Neural cell (in vitro differentiated cells): ENCODE measurements around the gene DIRAS2. TPM values are rescaled to one million over a fixed set of nuclear protein-coding genes. Genes with fewer than 3 reads are reported as not detected.

Source experiments
- H2AFZ ChIP-seq: fragments of 200-600, 300-800 bp; sonication (generic), shearing (Covaris generic); 2 replicates; pipeline ENCODE4 v1.6.0; 2014; ENCODE audit warnings: low read depth, mild to moderate bottlenecking, antibody characterized with exemption, low read length, moderate library complexity
- H3F3A ChIP-seq: fragments of 200-600 bp; shearing (Covaris generic); 2 replicates; pipeline ENCODE4 v1.6.1; 2016; ENCODE audit warnings: mild to moderate bottlenecking, moderate library complexity, mixed read lengths, antibody characterized with exemption, low read length; ENCODE audit not compliant: insufficient read depth, poor library complexity, severe bottlenecking
- H3K27ac ChIP-seq: fragments of 200-600, 300-800 bp; sonication (generic), shearing (Covaris generic); 2 replicates; pipeline ENCODE4 v1.5.1; 2014; ENCODE audit warnings: mild to moderate bottlenecking, low read length, moderate library complexity
- H3K27me3 ChIP-seq: fragments of 300-800, 200-600 bp; sonication (generic), shearing (Covaris generic); 2 replicates; pipeline ENCODE4 v1.6.0; 2014; ENCODE audit warnings: mild to moderate bottlenecking, low read depth, low read length, moderate library complexity; ENCODE audit not compliant: insufficient read depth
- H3K36me3 ChIP-seq: fragments of 300-800, 200-600 bp; sonication (generic), shearing (Covaris generic); 2 replicates; pipeline ENCODE4 v1.5.1; 2014; ENCODE audit warnings: mild to moderate bottlenecking, antibody characterized with exemption, low read length, moderate library complexity; ENCODE audit not compliant: insufficient read depth
- H3K4me2 ChIP-seq: fragments of 300-800, 200-600 bp; sonication (generic), shearing (Covaris generic); 2 replicates; pipeline ENCODE4 v1.6.0; 2014; ENCODE audit warnings: mild to moderate bottlenecking, low read length
- H3K4me3 ChIP-seq: fragments of 300-800, 200-600 bp; sonication (generic), shearing (Covaris generic); 2 replicates; pipeline ENCODE4 v1.5.1; 2014; ENCODE audit warnings: mild to moderate bottlenecking, low read length, moderate library complexity
- H3K79me2 ChIP-seq: fragments of 200-600 bp; shearing (Covaris generic); replicated peaks from 2 replicates; pipeline ENCODE4 v1.6.0; 2014; ENCODE audit warnings: mild to moderate bottlenecking, low read length, moderate library complexity; ENCODE audit not compliant: insufficient read depth
- H3K9ac ChIP-seq: fragments of 300-800, 200-600 bp; sonication (generic), shearing (Covaris generic); 2 replicates; pipeline ENCODE4 v1.6.1; 2016; ENCODE audit warnings: mild to moderate bottlenecking, low read length, mixed read lengths
- H3K9me2 ChIP-seq: fragments of 200-600 bp; shearing (Covaris generic); 2 replicates; pipeline ENCODE4 v1.6.1; 2016; ENCODE audit warnings: mild to moderate bottlenecking, low read length, mixed read lengths; ENCODE audit not compliant: insufficient read depth
- H3K9me3 ChIP-seq: fragments of 200-600, 300-800 bp; sonication (generic), shearing (Covaris generic); 2 replicates; pipeline ENCODE4 v1.6.1; 2016; ENCODE audit warnings: mild to moderate bottlenecking, mixed run types, low read length, moderate library complexity, mixed read lengths
- H4K20me1 ChIP-seq: fragments of 200-600 bp; shearing (Covaris generic); 2 replicates; pipeline ENCODE4 v1.6.1; 2016; ENCODE audit warnings: mild to moderate bottlenecking, mixed run types; ENCODE audit not compliant: insufficient read depth
- EP300 ChIP-seq: fragments of 450-650 bp; conservative IDR thresholded peaks from 2 replicates; pipeline ENCODE4 v1.6.1; 2014; ENCODE audit warnings: antibody characterized with exemption, mild to moderate bottlenecking, moderate library complexity; ENCODE audit not compliant: poor library complexity, severe bottlenecking
- EZH2 ChIP-seq: fragments of 200-600, 300-800 bp; shearing (Covaris generic), sonication (generic); IDR thresholded peaks from 2 replicates; pipeline ENCODE4 v1.6.1; 2014; ENCODE audit warnings: antibody characterized with exemption, low read length, borderline replicate concordance, mild to moderate bottlenecking; ENCODE audit not compliant: insufficient read depth, poor library complexity, severe bottlenecking
- MXI1 ChIP-seq: fragments of 450-650 bp; conservative IDR thresholded peaks from 2 replicates; pipeline ENCODE4 v1.6.1; 2014; ENCODE audit warnings: antibody characterized with exemption, mild to moderate bottlenecking; ENCODE audit not compliant: poor library complexity, severe bottlenecking
- POLR2AphosphoS5 ChIP-seq: IDR thresholded peaks from 2 replicates; pipeline ENCODE4 v1.6.1; 2012
- RAD21 ChIP-seq: fragments of 450-650 bp; conservative IDR thresholded peaks from 2 replicates; pipeline ENCODE4 v1.6.1; 2014; ENCODE audit warnings: antibody characterized with exemption, mild to moderate bottlenecking, moderate library complexity
- SMC3 ChIP-seq: fragments of 450-650 bp; conservative IDR thresholded peaks from 2 replicates; pipeline ENCODE4 v1.6.1; 2014; ENCODE audit warnings: antibody characterized with exemption, mild to moderate bottlenecking, moderate library complexity; ENCODE audit not compliant: poor library complexity
- TAF1 ChIP-seq: IDR thresholded peaks from 2 replicates; pipeline ENCODE4 v1.6.1; 2012; ENCODE audit warnings: low read depth
- polyA plus RNA-seq: library from polyadenylated mRNA; depleted of rRNA; stranded (reverse); fragments of >200 nt; gene quantifications from 2 replicates; pipeline ENCODE4 v1.2.3, GENCODE V29; 2014
- TF ChIP-seq, protein P1 (sequence below): IDR thresholded peaks from 2 replicates; pipeline ENCODE4 v1.6.1; 2012; ENCODE audit warnings: borderline replicate concordance
- TF ChIP-seq, protein P2 (sequence below): fragments of 450-650 bp; IDR thresholded peaks from 2 replicates; pipeline ENCODE4 v1.5.1; 2014; ENCODE audit warnings: antibody characterized with exemption, mild to moderate bottlenecking, moderate library complexity; ENCODE audit not compliant: poor library complexity, severe bottlenecking

The DIRAS2 gene
- polyA plus RNA-seq, 1 donor from 2014 or later = 26.7 TPM

DNA sequence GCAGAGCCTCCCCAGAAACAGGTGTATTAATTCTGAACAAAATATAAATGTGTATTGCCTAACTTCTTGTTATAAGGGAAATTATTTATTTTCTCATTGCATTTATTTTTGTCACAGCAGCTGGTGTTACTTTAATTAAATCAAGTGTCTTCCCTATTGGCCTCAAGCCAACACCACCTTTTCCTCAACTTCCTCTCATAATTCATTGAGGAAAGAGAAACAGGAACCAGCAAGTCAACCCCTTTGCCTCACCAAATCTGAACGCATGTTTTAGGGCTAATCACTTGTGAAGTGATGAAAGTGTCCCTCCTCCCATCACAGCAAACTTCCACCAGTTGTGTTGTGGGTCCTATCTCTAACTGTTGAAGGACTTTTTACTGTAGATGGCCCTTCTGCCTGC lies 73.1 kb downstream of the DIRAS2 start:
- TF ChIP-seq EP300 (no peak), TAF1 (no peak), EZH2 (no peak), SMC3 (no peak)
- no peak overlapping the region for H3K27ac ChIP-seq
- no peaks in the 10 kb centered on the region for H4K20me1 ChIP-seq
- no peaks in the 10 kb centered on the region for H3K27me3 ChIP-seq
- no peaks in the 10 kb centered on the region for H3K9me2 ChIP-seq
- H3K9ac ChIP-seq = no peak overlapping the region
- no peaks in the 10 kb centered on the region for H3K36me3 ChIP-seq
- H3F3A ChIP-seq = no peaks in the 10 kb centered on the region
- H3K4me3 ChIP-seq = no peak overlapping the region
- no peak overlapping the region for H2AFZ ChIP-seq
- H3K4me2 ChIP-seq = no peak overlapping the region
- no peaks in the 10 kb centered on the region for H3K79me2 ChIP-seq
- H3K9me3 ChIP-seq = no peaks in the 10 kb centered on the region

DNA sequence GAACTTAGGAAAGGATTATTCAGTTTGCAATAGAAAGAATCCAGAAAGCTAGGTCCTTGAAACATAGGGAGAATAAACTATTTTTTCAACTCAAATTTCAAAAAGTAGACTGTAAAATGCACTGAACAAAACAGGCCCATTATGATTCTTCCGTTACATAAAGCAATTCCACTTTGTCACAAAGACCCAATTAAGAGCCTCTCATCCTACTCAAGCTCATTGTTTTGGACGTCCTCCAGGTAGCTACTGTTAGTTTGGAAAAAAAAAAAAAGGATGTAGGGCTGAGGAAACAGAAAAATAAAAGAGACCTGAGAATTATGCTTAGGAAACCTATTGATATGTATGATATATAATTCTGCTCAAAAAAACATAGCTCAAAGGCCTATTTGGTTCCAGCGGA lies 74.0 kb downstream of the DIRAS2 start:
- Histone ChIP-seq H4K20me1 (no peaks in the 10 kb centered on the region), H3K27ac (no peak overlapping the region), H3K4me3 (no peak overlapping the region), H3K9ac (no peak overlapping the region), H3F3A (no peaks in the 10 kb centered on the region), H3K79me2 (no peaks in the 10 kb centered on the region), H3K9me2 (no peaks in the 10 kb centered on the region), H2AFZ (no peak overlapping the region), H3K4me2 (no peak overlapping the region), H3K36me3 (no peaks in the 10 kb centered on the region), H3K9me3 (no peaks in the 10 kb centered on the region), H3K27me3 (no peaks in the 10 kb centered on the region)
- TF ChIP-seq RAD21 (no peak), EP300 (no peak), TAF1 (no peak), MXI1 (no peak), EZH2 (no peak), POLR2AphosphoS5 (no peak), SMC3 (no peak)
- TF ChIP-seq, protein P1, sequence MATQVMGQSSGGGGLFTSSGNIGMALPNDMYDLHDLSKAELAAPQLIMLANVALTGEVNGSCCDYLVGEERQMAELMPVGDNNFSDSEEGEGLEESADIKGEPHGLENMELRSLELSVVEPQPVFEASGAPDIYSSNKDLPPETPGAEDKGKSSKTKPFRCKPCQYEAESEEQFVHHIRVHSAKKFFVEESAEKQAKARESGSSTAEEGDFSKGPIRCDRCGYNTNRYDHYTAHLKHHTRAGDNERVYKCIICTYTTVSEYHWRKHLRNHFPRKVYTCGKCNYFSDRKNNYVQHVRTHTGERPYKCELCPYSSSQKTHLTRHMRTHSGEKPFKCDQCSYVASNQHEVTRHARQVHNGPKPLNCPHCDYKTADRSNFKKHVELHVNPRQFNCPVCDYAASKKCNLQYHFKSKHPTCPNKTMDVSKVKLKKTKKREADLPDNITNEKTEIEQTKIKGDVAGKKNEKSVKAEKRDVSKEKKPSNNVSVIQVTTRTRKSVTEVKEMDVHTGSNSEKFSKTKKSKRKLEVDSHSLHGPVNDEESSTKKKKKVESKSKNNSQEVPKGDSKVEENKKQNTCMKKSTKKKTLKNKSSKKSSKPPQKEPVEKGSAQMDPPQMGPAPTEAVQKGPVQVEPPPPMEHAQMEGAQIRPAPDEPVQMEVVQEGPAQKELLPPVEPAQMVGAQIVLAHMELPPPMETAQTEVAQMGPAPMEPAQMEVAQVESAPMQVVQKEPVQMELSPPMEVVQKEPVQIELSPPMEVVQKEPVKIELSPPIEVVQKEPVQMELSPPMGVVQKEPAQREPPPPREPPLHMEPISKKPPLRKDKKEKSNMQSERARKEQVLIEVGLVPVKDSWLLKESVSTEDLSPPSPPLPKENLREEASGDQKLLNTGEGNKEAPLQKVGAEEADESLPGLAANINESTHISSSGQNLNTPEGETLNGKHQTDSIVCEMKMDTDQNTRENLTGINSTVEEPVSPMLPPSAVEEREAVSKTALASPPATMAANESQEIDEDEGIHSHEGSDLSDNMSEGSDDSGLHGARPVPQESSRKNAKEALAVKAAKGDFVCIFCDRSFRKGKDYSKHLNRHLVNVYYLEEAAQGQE = no peak
- TF ChIP-seq, protein P2, sequence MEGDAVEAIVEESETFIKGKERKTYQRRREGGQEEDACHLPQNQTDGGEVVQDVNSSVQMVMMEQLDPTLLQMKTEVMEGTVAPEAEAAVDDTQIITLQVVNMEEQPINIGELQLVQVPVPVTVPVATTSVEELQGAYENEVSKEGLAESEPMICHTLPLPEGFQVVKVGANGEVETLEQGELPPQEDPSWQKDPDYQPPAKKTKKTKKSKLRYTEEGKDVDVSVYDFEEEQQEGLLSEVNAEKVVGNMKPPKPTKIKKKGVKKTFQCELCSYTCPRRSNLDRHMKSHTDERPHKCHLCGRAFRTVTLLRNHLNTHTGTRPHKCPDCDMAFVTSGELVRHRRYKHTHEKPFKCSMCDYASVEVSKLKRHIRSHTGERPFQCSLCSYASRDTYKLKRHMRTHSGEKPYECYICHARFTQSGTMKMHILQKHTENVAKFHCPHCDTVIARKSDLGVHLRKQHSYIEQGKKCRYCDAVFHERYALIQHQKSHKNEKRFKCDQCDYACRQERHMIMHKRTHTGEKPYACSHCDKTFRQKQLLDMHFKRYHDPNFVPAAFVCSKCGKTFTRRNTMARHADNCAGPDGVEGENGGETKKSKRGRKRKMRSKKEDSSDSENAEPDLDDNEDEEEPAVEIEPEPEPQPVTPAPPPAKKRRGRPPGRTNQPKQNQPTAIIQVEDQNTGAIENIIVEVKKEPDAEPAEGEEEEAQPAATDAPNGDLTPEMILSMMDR = no peak

DNA sequence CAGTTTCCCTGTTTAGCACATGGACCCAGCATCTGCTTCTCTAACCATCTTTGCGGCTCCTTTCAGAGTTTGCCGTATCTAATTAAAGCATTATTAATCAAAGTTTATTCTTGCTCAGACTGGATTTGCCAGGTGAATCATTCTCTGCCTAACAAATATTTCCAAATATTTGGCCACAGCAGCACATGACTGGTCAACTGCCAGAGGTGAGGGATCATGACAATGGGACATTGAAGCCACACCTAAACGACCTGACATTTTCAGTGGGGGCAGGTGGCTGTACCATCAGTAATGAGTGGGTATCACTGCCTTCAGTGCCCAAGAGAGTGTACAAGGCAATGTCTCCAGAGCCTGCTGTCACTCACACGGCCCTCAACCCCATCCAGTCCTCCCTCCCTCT lies 80.4 kb downstream of the DIRAS2 start:
- no peak overlapping the region for H3K4me2 ChIP-seq
- TF ChIP-seq MXI1 = no peak
- no peaks in the 10 kb centered on the region for H3K9me3 ChIP-seq

More for the DNA sequence above, 80.4 kb downstream of the DIRAS2 start:
- Histone ChIP-seq H3K79me2 (no peaks in the 10 kb centered on the region), H3K27me3 (no peaks in the 10 kb centered on the region), H3K9ac (no peak overlapping the region), H3K36me3 (no peaks in the 10 kb centered on the region), H3K9me2 (no peaks in the 10 kb centered on the region), H3K4me3 (no peak overlapping the region), H4K20me1 (no peaks in the 10 kb centered on the region), H2AFZ (no peak overlapping the region), H3F3A (no peaks in the 10 kb centered on the region), H3K27ac (no peak overlapping the region)

Other genes with a start within 250 kb of the DIRAS2 start
- not detected in 2 replicates for gene SYK, start 159.0 kb upstream of the DIRAS2 start, polyA plus RNA-seq